ENCODE measurements around the gene CLIP4. TPM values are rescaled to one million over a fixed set of nuclear protein-coding genes. Genes with fewer than 3 reads are reported as not detected.
"Not testable (repeated sequence)": the region's sequence is repeated elsewhere in the genome, so short reads cannot be mapped to it uniquely, and the experiment has no call there.

The CLIP4 gene
- total RNA-seq, 1 donor from 2014 or later = 27.7 TPM

DNA sequence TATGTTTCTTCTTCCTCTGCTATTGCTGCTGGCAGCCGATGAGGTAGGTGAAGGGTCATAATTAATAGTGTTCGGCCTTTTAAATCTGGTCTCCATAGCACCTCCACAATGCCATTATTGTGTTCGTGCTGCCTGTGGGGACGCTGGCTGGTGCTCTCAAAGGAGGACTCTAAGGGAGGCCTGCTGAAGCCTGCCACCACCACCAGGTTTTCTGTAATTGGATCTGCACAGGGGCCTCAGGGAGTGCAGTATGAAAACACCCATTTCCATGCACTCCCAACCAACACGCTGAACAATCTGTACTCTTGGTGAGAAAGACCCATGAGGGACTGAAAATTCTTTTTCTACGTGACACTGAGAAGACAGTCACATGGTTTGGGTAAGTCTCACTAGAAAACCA is 17.6 kb upstream of the CLIP4 start:
- Histone ChIP-seq H3K36me3 (ENCODE audit: control insufficient read depth in 3 of 3, insufficient read depth in 3 of 3, low read length in 3 of 3) (no peaks in the 10 kb centered on the region), H3K4me3 (ENCODE audit: low read length in 3 of 3) (no peak overlapping the region), H3K27ac (ENCODE audit: low read depth, low read length) (no peak overlapping the region), H3K4me1 (ENCODE audit: control insufficient read depth in 3 of 3, insufficient read depth in 3 of 3, low read length in 3 of 3) (no peaks in the 10 kb centered on the region), H3K27me3 (ENCODE audit: control insufficient read depth in 3 of 3, insufficient read depth in 3 of 3, low read length in 3 of 3) (no peaks in the 10 kb centered on the region), H3K9me3 (ENCODE audit: control insufficient read depth in 3 of 3, low read length in 3 of 3) (no peaks in the 10 kb centered on the region), H3K9ac (ENCODE audit: low read depth in 1 of 3, low read length in 3 of 3) (no peak overlapping the region)

DNA sequence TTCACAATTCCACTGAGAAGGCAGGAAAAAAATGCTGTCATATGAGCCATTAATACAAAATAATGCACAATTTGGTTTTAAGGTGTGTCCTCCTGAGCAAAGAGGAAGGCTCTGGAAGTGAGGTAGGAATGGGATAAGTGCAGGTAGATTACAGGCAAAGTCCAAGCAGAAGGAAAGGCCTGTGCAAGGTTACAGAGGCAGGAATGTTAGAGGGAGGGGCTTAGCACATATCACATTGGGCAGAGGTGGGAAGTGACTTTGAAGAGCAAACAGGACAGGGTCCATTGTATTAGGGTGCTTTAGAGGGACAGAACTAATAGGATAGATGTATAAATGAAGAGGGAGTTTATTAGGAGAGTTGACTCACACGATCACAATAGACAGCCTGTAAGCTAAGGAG is 14.7 kb upstream of the CLIP4 start:
- H3K27ac ChIP-seq (ENCODE audit: low read depth, low read length) = no peak overlapping the region
- no peaks in the 10 kb centered on the region for H3K9me3 ChIP-seq (ENCODE audit: control insufficient read depth in 3 of 3, low read length in 3 of 3)
- no peak overlapping the region for H3K9ac ChIP-seq (ENCODE audit: low read depth in 1 of 3, low read length in 3 of 3)
- no peaks in the 10 kb centered on the region for H3K27me3 ChIP-seq (ENCODE audit: control insufficient read depth in 3 of 3, insufficient read depth in 3 of 3, low read length in 3 of 3)
- H3K4me3 ChIP-seq (ENCODE audit: low read length in 3 of 3) = no peak overlapping the region
- H3K36me3 ChIP-seq (ENCODE audit: control insufficient read depth in 3 of 3, insufficient read depth in 3 of 3, low read length in 3 of 3) = no peaks in the 10 kb centered on the region
- H3K4me1 ChIP-seq (ENCODE audit: control insufficient read depth in 3 of 3, insufficient read depth in 3 of 3, low read length in 3 of 3) = no peaks in the 10 kb centered on the region

DNA sequence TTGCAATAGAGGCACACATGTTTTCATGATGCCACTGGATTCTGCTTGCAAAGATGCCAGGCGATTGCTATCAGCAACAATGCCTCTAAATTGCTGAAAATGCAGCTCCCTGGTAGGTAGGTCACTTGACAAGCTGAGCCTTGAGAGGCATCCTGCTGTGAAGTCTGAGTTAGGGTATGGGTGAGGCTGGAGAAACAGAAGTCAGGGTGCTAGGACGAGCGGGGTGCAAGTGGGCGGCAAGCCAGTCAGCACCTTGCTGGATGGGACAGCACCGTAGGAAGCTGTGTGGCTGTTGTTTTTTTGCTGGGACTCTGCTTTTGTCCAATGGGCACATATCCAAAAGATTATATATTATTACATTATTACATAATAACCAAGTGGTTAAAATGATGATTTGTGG is 10.5 kb upstream of the CLIP4 start:
- H3K27ac ChIP-seq (ENCODE audit: low read depth, low read length) = no peak overlapping the region
- no peaks in the 10 kb centered on the region for H3K9me3 ChIP-seq (ENCODE audit: control insufficient read depth in 3 of 3, low read length in 3 of 3)
- H3K4me1 ChIP-seq (ENCODE audit: control insufficient read depth in 3 of 3, insufficient read depth in 3 of 3, low read length in 3 of 3) = no peaks in the 10 kb centered on the region
- no peak overlapping the region for H3K9ac ChIP-seq (ENCODE audit: low read depth in 1 of 3, low read length in 3 of 3)
- no peaks in the 10 kb centered on the region for H3K36me3 ChIP-seq (ENCODE audit: control insufficient read depth in 3 of 3, insufficient read depth in 3 of 3, low read length in 3 of 3)
- H3K27me3 ChIP-seq (ENCODE audit: control insufficient read depth in 3 of 3, insufficient read depth in 3 of 3, low read length in 3 of 3) = no peaks in the 10 kb centered on the region
- no peak overlapping the region for H3K4me3 ChIP-seq (ENCODE audit: low read length in 3 of 3)

DNA sequence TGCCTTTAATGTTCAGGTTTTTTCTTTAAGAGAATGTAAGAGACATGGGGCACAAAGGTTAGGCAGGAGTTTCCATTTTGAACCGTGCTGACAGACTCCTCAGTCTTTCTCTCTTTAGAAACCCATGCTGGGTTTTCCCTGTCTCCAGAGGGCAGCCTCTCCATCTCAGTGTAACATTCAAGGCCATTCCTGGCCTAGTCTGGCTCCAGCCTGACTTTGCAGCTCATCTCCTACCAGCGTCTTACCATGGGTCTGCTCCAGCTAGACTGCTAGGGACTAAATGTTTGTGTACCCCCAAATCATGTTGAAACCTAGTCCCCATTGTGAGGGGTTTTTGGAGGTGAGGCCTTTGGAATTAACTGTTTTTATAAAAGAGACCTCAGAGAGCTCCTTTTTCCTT is 9.8 kb upstream of the CLIP4 start:
- H3K4me3 ChIP-seq (ENCODE audit: low read length in 3 of 3) = no peak overlapping the region
- no peaks in the 10 kb centered on the region for H3K9me3 ChIP-seq (ENCODE audit: control insufficient read depth in 3 of 3, low read length in 3 of 3)
- no peaks in the 10 kb centered on the region for H3K27me3 ChIP-seq (ENCODE audit: control insufficient read depth in 3 of 3, insufficient read depth in 3 of 3, low read length in 3 of 3)
- H3K4me1 ChIP-seq (ENCODE audit: control insufficient read depth in 3 of 3, insufficient read depth in 3 of 3, low read length in 3 of 3) = no peaks in the 10 kb centered on the region
- no peaks in the 10 kb centered on the region for H3K36me3 ChIP-seq (ENCODE audit: control insufficient read depth in 3 of 3, insufficient read depth in 3 of 3, low read length in 3 of 3)
- no peak overlapping the region for H3K9ac ChIP-seq (ENCODE audit: low read depth in 1 of 3, low read length in 3 of 3)
- no peak overlapping the region for H3K27ac ChIP-seq (ENCODE audit: low read depth, low read length)

DNA sequence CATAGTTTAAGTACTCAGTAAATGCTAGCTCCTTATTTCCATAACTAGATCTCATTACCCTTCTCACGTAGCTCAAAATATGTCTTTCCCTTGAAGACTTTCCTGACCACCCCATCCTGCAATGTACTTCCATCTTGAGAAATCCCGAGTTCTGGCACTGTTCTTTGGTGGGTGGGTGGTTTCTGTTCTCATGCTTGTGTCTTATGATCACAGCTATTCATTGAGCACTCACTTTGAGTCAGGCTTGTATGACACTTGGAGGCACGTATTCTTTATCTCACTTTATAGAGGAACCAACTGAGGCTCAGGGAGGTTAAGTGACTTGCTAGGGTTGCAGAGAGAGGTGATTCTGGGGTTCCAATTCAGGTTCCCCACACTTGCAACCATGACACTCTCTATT is 9.0 kb upstream of the CLIP4 start:
- Histone ChIP-seq H3K4me1 (ENCODE audit: control insufficient read depth in 3 of 3, insufficient read depth in 3 of 3, low read length in 3 of 3) (no peaks in the 10 kb centered on the region), H3K27me3 (ENCODE audit: control insufficient read depth in 3 of 3, insufficient read depth in 3 of 3, low read length in 3 of 3) (no peaks in the 10 kb centered on the region), H3K36me3 (ENCODE audit: control insufficient read depth in 3 of 3, insufficient read depth in 3 of 3, low read length in 3 of 3) (no peaks in the 10 kb centered on the region), H3K4me3 (ENCODE audit: low read length in 3 of 3) (no peak overlapping the region), H3K9me3 (ENCODE audit: control insufficient read depth in 3 of 3, low read length in 3 of 3) (no peaks in the 10 kb centered on the region), H3K27ac (ENCODE audit: low read depth, low read length) (no peak overlapping the region), H3K9ac (ENCODE audit: low read depth in 1 of 3, low read length in 3 of 3) (no peak overlapping the region)

DNA sequence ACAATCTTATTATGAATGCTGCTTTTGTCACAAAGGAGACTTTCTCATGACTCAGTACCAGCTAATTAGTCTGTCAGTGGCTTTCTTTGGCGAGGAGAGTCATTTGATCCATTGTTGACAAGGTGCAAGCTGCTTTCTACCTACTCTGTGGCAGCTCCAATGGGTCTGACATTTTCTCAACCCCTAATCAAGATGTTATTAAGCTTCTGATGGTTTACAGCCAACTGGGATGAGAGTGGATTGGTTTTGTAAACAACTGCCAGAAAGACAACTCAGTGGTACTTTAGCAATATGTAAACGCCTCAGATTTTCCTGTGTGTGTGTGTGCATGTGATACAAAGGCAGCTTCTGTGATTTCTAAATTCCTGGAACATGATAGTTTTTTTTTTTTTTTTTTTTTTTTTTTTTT is 8.2 kb upstream of the CLIP4 start:
- Histone ChIP-seq H3K27ac (ENCODE audit: low read depth, low read length) (no peak overlapping the region), H3K4me1 (ENCODE audit: control insufficient read depth in 3 of 3, insufficient read depth in 3 of 3, low read length in 3 of 3) (no peaks in the 10 kb centered on the region), H3K9me3 (ENCODE audit: control insufficient read depth in 3 of 3, low read length in 3 of 3) (no peaks in the 10 kb centered on the region), H3K36me3 (ENCODE audit: control insufficient read depth in 3 of 3, insufficient read depth in 3 of 3, low read length in 3 of 3) (no peaks in the 10 kb centered on the region), H3K4me3 (ENCODE audit: low read length in 3 of 3) (no peak overlapping the region), H3K9ac (ENCODE audit: low read depth in 1 of 3, low read length in 3 of 3) (no peak overlapping the region), H3K27me3 (ENCODE audit: control insufficient read depth in 3 of 3, insufficient read depth in 3 of 3, low read length in 3 of 3) (no peaks in the 10 kb centered on the region)

DNA sequence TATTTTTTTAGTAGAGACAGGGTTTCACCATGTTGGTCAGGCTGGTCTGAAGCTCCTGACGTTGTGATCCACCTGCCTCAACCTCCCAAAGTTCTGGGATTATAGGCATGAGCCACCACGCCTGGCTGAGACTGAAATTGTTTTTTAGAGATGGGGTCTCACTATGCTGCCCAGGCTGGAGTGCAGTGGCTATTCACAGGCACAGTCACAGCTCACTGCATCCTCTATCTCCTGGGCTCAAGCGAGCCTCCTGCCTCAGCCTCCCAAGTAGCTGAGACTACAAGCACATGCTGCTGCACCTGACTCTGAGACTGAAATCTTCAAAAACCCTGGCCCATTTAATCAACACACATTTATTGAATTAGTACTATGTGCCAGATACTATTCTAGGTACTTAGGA is 7.7 kb upstream of the CLIP4 start:
- H3K4me1 ChIP-seq (ENCODE audit: control insufficient read depth in 3 of 3, insufficient read depth in 3 of 3, low read length in 3 of 3); H3K4me3 ChIP-seq (ENCODE audit: low read length in 3 of 3); H3K27me3 ChIP-seq (ENCODE audit: control insufficient read depth in 3 of 3, insufficient read depth in 3 of 3, low read length in 3 of 3); H3K36me3 ChIP-seq (ENCODE audit: control insufficient read depth in 3 of 3, insufficient read depth in 3 of 3, low read length in 3 of 3); H3K27ac ChIP-seq (ENCODE audit: low read depth, low read length); H3K9me3 ChIP-seq (ENCODE audit: control insufficient read depth in 3 of 3, low read length in 3 of 3); H3K9ac ChIP-seq (ENCODE audit: low read depth in 1 of 3, low read length in 3 of 3): not testable (repeated sequence)

DNA sequence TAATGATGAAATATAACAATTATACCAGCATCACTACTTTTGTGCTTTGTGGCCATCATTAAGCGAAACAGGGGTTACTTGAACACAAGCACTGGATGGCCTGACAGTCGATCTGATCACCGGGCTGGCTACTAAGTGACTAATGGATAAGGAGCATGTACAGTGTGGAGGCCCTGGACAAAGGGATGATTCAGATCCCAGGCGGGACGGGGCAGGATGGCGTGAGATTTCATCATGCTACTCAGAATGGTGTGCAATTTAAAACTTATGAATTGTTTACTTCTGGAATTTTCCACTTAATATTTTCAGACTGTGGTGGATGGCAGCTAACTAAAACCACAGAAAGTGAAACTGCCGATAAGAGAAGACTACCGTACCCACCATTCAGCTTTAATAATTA is 7.0 kb upstream of the CLIP4 start:
- H3K27ac ChIP-seq (ENCODE audit: low read depth, low read length) = no peak overlapping the region
- H3K4me1 ChIP-seq (ENCODE audit: control insufficient read depth in 3 of 3, insufficient read depth in 3 of 3, low read length in 3 of 3) = no peaks in the 10 kb centered on the region
- no peak overlapping the region for H3K9ac ChIP-seq (ENCODE audit: low read depth in 1 of 3, low read length in 3 of 3)
- H3K4me3 ChIP-seq (ENCODE audit: low read length in 3 of 3) = no peak overlapping the region
- no peaks in the 10 kb centered on the region for H3K27me3 ChIP-seq (ENCODE audit: control insufficient read depth in 3 of 3, insufficient read depth in 3 of 3, low read length in 3 of 3)
- no peaks in the 10 kb centered on the region for H3K36me3 ChIP-seq (ENCODE audit: control insufficient read depth in 3 of 3, insufficient read depth in 3 of 3, low read length in 3 of 3)
- H3K9me3 ChIP-seq (ENCODE audit: control insufficient read depth in 3 of 3, low read length in 3 of 3) = no peaks in the 10 kb centered on the region

DNA sequence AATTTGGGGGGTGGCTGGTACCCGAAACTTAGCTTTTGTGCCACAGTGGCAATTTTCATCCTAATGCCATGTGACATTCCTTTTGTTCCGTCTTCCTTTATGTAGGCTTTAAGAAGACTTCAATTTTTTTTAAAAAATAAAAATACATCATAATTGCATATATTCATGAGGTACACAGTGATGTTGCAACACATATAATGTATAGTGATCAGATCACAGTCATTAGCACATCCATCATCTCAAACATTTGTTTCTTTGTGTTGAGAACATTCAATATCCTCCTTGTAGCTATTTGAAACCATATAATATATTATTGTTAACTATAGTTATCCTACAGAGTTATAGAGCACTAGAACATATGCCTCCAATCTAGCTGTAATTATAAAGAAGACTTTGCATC is 6.0 kb upstream of the CLIP4 start:
- Histone ChIP-seq H3K4me3 (ENCODE audit: low read length in 3 of 3) (no peak overlapping the region), H3K27me3 (ENCODE audit: control insufficient read depth in 3 of 3, insufficient read depth in 3 of 3, low read length in 3 of 3) (no peaks in the 10 kb centered on the region), H3K9me3 (ENCODE audit: control insufficient read depth in 3 of 3, low read length in 3 of 3) (no peaks in the 10 kb centered on the region), H3K4me1 (ENCODE audit: control insufficient read depth in 3 of 3, insufficient read depth in 3 of 3, low read length in 3 of 3) (no peaks in the 10 kb centered on the region), H3K36me3 (ENCODE audit: control insufficient read depth in 3 of 3, insufficient read depth in 3 of 3, low read length in 3 of 3) (no peaks in the 10 kb centered on the region), H3K9ac (ENCODE audit: low read depth in 1 of 3, low read length in 3 of 3) (no peak overlapping the region), H3K27ac (ENCODE audit: low read depth, low read length) (no peak overlapping the region)

DNA sequence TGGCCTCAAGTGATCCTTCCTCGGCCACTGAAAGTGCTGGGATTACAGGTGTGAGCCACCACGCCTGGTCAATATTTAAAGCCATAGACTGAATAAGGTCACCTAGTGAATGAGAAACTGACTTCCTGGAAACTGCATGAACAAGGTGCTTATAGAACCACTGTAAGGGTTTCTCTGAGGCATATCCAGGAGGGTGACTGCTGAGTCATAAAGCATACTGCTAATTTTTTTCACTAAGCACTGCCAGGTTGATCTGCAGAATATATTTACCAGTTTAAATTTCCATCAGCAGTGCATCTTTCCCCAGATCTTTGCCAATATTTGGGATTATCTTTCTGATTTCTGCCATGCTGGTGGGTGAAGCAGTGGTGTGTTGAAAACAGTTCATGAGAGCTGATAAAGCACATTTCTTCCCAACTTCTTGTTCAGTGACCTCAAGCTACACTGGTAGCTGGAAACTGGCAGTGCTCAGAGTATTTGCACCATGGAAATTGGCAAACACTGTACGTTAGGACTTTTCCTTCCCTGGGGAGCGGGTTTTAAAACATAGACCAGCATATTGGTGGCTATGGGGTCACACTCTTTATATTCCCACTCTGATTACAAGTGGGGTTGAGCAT is 4.2 kb upstream of the CLIP4 start:
- Histone ChIP-seq H3K9ac (ENCODE audit: low read depth in 1 of 3, low read length in 3 of 3) (no peak overlapping the region), H3K27ac (ENCODE audit: low read depth, low read length) (no peak overlapping the region), H3K4me1 (ENCODE audit: control insufficient read depth in 3 of 3, insufficient read depth in 3 of 3, low read length in 3 of 3) (peaks cover 0 to 6% (median 6%) of the 10 kb centered on the region in 3 donors), H3K9me3 (ENCODE audit: control insufficient read depth in 3 of 3, low read length in 3 of 3) (no peaks in the 10 kb centered on the region), H3K4me3 (ENCODE audit: low read length in 3 of 3) (no peak overlapping the region), H3K36me3 (ENCODE audit: control insufficient read depth in 3 of 3, insufficient read depth in 3 of 3, low read length in 3 of 3) (no peaks in the 10 kb centered on the region), H3K27me3 (ENCODE audit: control insufficient read depth in 3 of 3, insufficient read depth in 3 of 3, low read length in 3 of 3) (no peaks in the 10 kb centered on the region)

DNA sequence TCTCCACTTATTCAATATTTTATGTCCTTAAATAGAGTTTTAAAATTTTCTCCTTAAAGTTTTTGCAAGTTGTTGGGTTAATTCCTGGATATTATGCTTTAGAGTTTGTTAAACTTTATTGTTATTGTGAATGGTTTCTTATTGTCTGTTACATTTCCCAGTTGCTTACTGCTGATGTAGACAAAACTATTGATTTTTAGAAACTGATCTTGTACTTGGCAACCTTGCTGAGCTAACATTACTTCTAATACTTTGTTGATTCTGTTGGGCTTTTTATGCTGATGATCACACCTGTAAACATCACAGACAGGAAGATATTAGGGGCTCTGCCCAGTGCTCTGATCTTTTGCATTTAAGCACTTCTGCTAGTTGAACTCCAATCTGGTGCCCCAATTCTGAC is 2.8 kb upstream of the CLIP4 start:
- Histone ChIP-seq H3K36me3 (ENCODE audit: control insufficient read depth in 3 of 3, insufficient read depth in 3 of 3, low read length in 3 of 3) (no peaks in the 10 kb centered on the region), H3K27me3 (ENCODE audit: control insufficient read depth in 3 of 3, insufficient read depth in 3 of 3, low read length in 3 of 3) (no peaks in the 10 kb centered on the region), H3K4me3 (ENCODE audit: low read length in 3 of 3) (no peak overlapping the region), H3K27ac (ENCODE audit: low read depth, low read length) (no peak overlapping the region), H3K9me3 (ENCODE audit: control insufficient read depth in 3 of 3, low read length in 3 of 3) (no peaks in the 10 kb centered on the region), H3K4me1 (ENCODE audit: control insufficient read depth in 3 of 3, insufficient read depth in 3 of 3, low read length in 3 of 3) (peaks cover 6 to 13% (median 7%) of the 10 kb centered on the region in 3 donors), H3K9ac (ENCODE audit: low read depth in 1 of 3, low read length in 3 of 3) (no peak overlapping the region)

Data from skeletal muscle tissue (tissue), 4 donors.